ENCODE data around the gene IQSEC1.

GRCh38 chr3:13047296-13048165, 25.7 kb downstream of the IQSEC1 start:
- TF ChIP-seq POLR2A (IDR thresholded peaks at IDR 0.05; ENCODE audit: low read depth), result no peak
- no peak for TF ChIP-seq CTCF (IDR thresholded peaks at IDR 0.05)
- TF ChIP-seq EP300 (IDR thresholded peaks at IDR 0.05), result no peak
- no peak for TF ChIP-seq POLR2AphosphoS5 (IDR thresholded peaks at IDR 0.05)
